GM13976 (cell line): Measurements from ENCODE around the gene KIF22.

Experiments
- DNase-seq: peaks from one replicate; pipeline ENCODE4 v3.0.0; 2012; ENCODE audit warnings: low spot score
- in situ Hi-C: fragments of 300-500 bp; cut with MboI; formaldehyde crosslinking; loops from one replicate; pipeline ENCODE4 v1.12.0; 2022; ENCODE audit warnings: low sequenced_read_pairs, mixed read lengths, inconsistent platforms; ENCODE audit not compliant: unreplicated experiment
- TF ChIP-seq, protein P1 (sequence below): IDR thresholded peaks from 2 replicates; pipeline ENCODE4 v1.5.1; 2012; ENCODE audit warnings: borderline replicate concordance, mild to moderate bottlenecking; ENCODE audit not compliant: insufficient read depth; ENCODE audit errors: extremely low read depth, missing control alignments, control extremely low read depth

KIF22 gene

DNA sequence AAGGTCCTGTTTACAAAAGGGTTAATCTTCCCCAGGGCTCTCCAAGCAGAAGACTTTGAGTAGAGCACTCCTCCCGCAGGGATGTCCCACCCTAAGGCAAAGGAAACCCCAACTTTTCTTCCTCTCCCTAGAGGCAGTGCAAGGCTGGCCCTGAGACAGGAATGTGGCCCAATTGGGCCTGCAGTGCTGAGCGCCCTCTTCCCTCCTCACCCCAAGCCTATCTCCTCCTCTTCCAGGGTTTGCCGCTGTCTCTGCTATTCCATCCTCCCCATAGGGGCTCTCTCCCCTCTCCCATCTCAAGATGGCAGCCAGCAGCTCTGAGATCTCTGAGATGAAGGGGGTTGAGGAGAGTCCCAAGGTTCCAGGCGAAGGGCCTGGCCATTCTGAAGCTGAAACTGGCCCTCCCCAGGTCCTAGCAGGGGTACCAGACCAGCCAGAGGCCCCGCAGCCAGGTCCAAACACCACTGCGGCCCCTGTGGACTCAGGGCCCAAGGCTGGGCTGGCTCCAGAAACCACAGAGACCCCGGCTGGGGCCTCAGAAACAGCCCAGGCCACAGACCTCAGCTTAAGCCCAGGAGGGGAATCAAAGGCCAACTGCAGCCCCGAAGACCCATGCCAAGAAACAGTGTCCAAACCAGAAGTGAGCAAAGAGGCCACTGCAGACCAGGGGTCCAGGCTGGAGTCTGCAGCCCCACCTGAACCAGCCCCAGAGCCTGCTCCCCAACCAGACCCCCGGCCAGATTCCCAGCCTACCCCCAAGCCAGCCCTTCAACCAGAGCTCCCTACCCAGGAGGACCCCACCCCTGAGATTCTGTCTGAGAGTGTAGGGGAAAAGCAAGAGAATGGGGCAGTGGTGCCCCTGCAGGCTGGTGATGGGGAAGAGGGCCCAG is 22.4 kb downstream of the KIF22 start:
- in situ Hi-C loops: no loop called here
- DNase-seq: no peak
- TF ChIP-seq, protein P1, sequence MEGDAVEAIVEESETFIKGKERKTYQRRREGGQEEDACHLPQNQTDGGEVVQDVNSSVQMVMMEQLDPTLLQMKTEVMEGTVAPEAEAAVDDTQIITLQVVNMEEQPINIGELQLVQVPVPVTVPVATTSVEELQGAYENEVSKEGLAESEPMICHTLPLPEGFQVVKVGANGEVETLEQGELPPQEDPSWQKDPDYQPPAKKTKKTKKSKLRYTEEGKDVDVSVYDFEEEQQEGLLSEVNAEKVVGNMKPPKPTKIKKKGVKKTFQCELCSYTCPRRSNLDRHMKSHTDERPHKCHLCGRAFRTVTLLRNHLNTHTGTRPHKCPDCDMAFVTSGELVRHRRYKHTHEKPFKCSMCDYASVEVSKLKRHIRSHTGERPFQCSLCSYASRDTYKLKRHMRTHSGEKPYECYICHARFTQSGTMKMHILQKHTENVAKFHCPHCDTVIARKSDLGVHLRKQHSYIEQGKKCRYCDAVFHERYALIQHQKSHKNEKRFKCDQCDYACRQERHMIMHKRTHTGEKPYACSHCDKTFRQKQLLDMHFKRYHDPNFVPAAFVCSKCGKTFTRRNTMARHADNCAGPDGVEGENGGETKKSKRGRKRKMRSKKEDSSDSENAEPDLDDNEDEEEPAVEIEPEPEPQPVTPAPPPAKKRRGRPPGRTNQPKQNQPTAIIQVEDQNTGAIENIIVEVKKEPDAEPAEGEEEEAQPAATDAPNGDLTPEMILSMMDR: no peak

DNA sequence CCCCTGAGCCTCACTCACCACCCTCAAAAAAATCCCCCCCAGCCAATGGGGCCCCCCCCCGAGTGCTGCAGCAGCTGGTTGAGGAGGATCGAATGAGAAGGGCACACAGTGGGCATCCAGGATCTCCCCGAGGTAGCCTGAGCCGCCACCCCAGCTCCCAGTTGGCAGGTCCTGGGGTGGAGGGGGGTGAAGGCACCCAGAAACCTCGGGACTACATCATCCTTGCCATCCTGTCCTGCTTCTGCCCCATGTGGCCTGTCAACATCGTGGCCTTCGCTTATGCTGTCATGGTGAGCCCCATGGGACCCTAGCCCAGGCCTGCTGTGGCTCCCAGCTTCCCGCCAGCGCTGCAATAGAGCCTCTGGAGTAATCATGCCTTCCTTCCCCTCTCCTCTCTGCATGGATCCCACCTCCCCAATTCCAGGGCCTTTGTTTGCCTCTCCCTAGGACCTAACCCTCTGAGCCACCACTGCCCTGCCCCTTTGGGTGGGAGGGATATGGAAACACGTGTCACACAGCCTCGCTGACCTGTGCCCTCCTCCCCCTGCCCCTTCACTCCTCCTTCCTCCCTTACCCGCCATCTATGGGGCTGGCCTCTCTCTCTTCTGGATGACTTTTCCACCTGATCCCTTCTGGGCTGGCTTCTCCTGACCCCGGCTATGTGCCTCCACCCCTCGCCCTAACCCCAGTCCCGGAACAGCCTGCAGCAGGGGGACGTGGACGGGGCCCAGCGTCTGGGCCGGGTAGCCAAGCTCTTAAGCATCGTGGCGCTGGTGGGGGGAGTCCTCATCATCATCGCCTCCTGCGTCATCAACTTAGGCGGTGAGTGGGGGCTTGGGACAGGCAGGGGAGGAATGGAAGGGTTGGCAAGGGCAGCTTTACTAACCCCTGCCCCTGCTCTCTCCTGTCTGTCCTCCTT is 23.4 kb downstream of the KIF22 start:
- TF ChIP-seq, protein P1: no peak
- in situ Hi-C loops: no loop called here
- no peak for DNase-seq

DNA sequence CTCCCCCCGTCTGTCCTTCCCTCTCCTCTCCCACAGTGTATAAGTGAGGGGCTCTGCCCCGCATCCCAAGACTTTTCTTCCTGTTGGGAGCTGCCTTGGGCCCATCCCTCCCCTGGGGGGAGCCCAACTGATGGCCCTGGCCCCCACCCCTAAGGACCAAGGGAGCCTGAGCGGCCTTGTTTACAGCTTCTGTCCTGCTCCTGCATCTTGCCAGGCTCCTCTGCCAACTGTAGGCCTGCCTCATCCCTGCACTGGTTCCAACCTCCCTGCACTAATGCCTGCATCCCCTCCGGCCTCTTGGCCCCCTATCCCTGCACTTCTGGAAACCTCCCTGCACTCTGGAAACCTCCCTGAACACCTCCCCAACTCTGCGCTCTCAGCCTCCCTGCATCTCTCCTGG is 24.0 kb downstream of the KIF22 start:
- TF ChIP-seq, protein P1: no peak
- in situ Hi-C loops: no loop called here
- DNase-seq: no peak

DNA sequence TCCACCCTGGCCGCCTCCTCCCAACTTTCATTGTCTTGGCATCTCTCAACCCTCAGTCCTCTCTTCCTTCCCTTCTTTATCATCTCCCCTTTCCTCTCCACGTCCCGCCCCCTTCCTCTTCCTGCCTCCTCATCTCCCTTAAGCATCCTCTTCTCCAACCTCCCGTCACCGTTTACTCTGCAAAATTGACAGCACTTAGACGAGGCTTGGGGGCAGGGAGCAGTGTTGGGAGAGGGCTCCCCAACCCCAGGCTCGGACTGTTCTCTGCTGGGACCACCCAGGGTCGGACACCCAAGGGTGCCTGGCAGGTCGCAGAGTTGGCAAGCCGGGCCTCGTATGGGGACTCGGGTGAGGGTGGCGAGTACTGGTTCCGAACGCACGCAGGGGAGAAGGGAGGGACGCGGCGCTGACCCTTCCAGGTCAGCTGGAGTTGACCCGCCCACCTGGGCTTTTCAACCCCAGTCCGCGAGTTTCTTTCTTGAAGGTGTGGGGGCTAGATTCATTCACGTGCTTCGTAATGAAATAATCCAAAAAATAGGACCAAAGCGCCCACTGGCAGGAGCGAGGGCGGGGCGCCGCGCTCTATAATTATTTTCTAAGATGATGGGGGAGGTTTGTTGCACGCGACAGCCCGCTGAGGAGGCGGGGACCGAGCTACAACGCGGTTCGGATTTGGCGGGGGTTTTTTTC is 24.6 kb downstream of the KIF22 start:
- in situ Hi-C loops: no loop called here
- DNase-seq: no peak
- TF ChIP-seq, protein P1: no peak

DNA sequence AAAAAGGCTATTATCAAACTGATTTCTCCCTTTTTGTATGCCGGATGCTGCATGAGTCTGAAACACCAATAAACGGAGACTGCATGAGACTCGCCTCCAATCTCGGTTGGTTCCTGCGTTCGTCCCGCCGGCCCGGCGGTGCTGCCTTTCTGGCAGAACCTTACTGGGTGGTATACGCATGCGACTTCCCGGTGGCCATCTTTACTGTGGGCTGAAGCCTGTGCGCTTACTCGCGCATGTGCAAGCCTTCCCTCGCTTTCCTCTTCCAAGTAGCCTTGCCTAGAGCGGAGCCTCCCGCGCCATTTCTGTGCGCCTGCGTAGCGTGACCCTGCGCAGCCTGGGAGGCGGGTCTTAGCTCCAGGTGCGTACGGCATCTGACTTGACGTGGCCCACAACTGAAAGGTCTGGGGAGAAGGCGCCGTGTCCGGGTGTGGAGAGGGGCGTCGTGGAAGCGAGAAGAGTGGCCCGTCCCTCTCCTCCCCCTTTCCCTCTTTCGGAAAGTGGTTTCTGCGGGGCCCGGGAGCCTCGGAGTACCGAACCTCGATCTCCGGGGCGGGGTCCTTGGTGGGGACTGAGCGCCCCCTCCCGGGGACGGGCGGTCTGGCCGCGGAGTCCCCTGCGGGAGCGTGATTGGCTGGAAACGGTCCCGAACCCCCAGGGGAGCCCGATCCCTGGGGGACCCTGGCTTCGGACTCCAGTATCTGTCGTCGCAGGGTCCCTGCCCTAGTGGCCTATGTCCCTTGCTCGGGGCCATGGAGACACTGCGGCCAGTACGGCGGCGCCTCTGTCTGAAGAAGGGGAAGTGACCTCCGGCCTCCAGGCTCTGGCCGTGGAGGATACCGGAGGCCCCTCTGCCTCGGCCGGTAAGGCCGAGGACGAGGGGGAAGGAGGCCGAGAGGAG is 25.5 kb downstream of the KIF22 start, which contains the start of gene PAGR1:
PAGR1 (plus strand) TSS at position 360 of the 901 bp plus-strand sequence; CDS start at position 734, 374 bp downstream.
- TF ChIP-seq, protein P1: peak; percentile 91
- DNase-seq: peak; percentile 96
- in situ Hi-C loops: no loop called here
